ENCODE results near the gene CATSPERZ. TPM values are rescaled to one million over a fixed set of nuclear protein-coding genes. Genes with fewer than 3 reads are reported as not detected.

The CATSPERZ gene
- total and polyA plus RNA-seq, 2 of the 13 experiments (the other 11 are each of a cell fraction or from before 2014, with no cell fraction given), result 0.22 to 0.48 TPM

- Histone ChIP-seq H3K36me3 (replicated peaks in 1 of 2; ENCODE audit: control insufficient read depth in 1 of 2, insufficient read depth in 2 of 2, low read length in 2 of 2) (no peaks in the 10 kb centered on the region), H3K9ac (ENCODE audit: insufficient read depth, low read depth, low read length) (no peak overlapping the region), H3K4me2 (ENCODE audit: low read depth, low read length) (no peak overlapping the region), H3K4me1 (ENCODE audit: insufficient read depth, low read length) (peaks cover 18% of the 10 kb centered on the region), H3K27me3 (ENCODE audit: control insufficient read depth in 1 of 2, insufficient read depth in 2 of 2, low read length in 2 of 2) (peaks cover 35 to 90% of the 10 kb centered on the region in 2 experiments), H2AFZ (ENCODE audit: low read length) (no peak overlapping the region), H3K27ac (ENCODE audit: extremely low read length, insufficient read depth, low read length) (no peak overlapping the region), H3K79me2 (ENCODE audit: insufficient read depth, low read length) (no peaks in the 10 kb centered on the region), H4K20me1 (ENCODE audit: insufficient read depth, low read length) (0 out of 2 replicates have a peak, but pooled peaks cover 5% of the 10 kb centered on the region), H3K9me3 (ENCODE audit: low read length) (no peaks in the 10 kb centered on the region), H3K4me3 (replicated peaks in 1 of 3; ENCODE audit: insufficient read depth in 1 of 3, low read depth in 2 of 3, low read length in 3 of 3) (no peak overlapping the region)
- FAIRE-seq (no peak), ATAC-seq (no peak), DNase-seq (ENCODE audit: low spot score) (no peak)
- intact Hi-C loops (cut with micrococcal nuclease; ENCODE audit: unreplicated experiment) (no loop called here), in situ Hi-C loops (cut with HindIII; ENCODE audit: extremely low pct_ligation_motif_present, low pct_unique_long_range_greater_than_20kb) (no loop called here)
- ChIA-PET CTCF (ENCODE audit: low intra/inter-chr PET ratio, low total read pairs) (no interaction called here), POLR2A (no interaction called here)
- BruUV-seq (replicated peaks), result no TSS peak
- WGBS (ENCODE audit: low lambda C conversion rate), result 0% methylated on average over 1 of the region's 1 CpG
- TF ChIP-seq YY1 (IDR thresholded peaks at IDR 0.05; ENCODE audit: insufficient read depth, insufficient replicate concordance, low read depth, low read length) (no peak), CC2D1A (CRISPR knock-in tag; IDR thresholded peaks at IDR 0.05) (no peak), KMT2A (CRISPR knock-in tag; IDR thresholded peaks at IDR 0.05) (no peak), PAXIP1 (CRISPR knock-in tag; conservative IDR thresholded peaks at IDR 0.05) (no peak), ZNF891 (CRISPR knock-in tag; IDR thresholded peaks at IDR 0.05) (no peak), THAP11 (CRISPR knock-in tag; IDR thresholded peaks at IDR 0.05) (no peak), ZFP1 (CRISPR knock-in tag; IDR thresholded peaks at IDR 0.05) (no peak), GRHL1 (CRISPR knock-in tag; conservative IDR thresholded peaks at IDR 0.05) (no peak), ZFP90 (CRISPR knock-in tag; IDR thresholded peaks at IDR 0.05; ENCODE audit: borderline replicate concordance) (no peak), RFX1 (IDR thresholded peaks at IDR 0.05) (no peak), SNRNP70 (IDR thresholded peaks at IDR 0.05; ENCODE audit: low read depth, low read length) (no peak), DPF2 (CRISPR knock-in tag; IDR thresholded peaks at IDR 0.05; ENCODE audit: borderline replicate concordance, low read depth) (no peak)
- TF ChIP-seq, protein P1, sequence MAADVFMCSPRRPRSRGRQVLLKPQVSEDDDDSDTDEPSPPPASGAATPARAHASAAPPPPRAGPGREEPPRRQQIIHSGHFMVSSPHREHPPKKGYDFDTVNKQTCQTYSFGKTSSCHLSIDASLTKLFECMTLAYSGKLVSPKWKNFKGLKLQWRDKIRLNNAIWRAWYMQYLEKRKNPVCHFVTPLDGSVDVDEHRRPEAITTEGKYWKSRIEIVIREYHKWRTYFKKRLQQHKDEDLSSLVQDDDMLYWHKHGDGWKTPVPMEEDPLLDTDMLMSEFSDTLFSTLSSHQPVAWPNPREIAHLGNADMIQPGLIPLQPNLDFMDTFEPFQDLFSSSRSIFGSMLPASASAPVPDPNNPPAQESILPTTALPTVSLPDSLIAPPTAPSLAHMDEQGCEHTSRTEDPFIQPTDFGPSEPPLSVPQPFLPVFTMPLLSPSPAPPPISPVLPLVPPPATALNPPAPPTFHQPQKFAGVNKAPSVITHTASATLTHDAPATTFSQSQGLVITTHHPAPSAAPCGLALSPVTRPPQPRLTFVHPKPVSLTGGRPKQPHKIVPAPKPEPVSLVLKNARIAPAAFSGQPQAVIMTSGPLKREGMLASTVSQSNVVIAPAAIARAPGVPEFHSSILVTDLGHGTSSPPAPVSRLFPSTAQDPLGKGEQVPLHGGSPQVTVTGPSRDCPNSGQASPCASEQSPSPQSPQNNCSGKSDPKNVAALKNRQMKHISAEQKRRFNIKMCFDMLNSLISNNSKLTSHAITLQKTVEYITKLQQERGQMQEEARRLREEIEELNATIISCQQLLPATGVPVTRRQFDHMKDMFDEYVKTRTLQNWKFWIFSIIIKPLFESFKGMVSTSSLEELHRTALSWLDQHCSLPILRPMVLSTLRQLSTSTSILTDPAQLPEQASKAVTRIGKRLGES (CRISPR knock-in tag; IDR thresholded peaks at IDR 0.05; ENCODE audit: borderline replicate concordance), result no peak
- TF ChIP-seq, protein P2, sequence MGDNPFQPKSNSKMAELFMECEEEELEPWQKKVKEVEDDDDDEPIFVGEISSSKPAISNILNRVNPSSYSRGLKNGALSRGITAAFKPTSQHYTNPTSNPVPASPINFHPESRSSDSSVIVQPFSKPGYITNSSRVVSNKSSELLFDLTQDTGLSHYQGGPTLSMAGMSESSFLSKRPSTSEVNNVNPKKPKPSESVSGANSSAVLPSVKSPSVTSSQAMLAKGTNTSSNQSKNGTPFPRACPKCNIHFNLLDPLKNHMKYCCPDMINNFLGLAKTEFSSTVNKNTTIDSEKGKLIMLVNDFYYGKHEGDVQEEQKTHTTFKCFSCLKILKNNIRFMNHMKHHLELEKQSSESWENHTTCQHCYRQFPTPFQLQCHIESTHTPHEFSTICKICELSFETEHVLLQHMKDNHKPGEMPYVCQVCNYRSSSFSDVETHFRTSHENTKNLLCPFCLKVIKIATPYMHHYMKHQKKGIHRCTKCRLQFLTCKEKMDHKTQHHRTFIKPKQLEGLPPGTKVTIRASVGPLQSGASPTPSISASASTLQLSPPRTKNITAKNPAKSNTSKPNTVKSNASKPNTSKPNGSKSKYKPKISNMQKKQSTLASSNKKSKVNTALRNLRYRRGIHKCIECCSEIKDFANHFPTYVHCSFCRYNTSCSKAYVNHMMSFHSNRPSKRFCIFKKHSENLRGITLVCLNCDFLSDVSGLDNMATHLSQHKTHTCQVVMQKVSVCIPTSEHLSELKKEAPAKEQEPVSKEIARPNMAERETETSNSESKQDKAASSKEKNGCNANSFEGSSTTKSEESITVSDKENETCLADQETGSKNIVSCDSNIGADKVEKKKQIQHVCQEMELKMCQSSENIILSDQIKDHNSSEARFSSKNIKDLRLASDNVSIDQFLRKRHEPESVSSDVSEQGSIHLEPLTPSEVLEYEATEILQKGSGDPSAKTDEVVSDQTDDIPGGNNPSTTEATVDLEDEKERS (CRISPR knock-in tag; IDR thresholded peaks at IDR 0.05), result no peak
These were observed 3.9 kb upstream of the CATSPERZ start for GRCh38 chr11:64296236-64296635.

Data from HepG2 (cell line).